HG03432 (cell line): ENCODE data around the gene FGFR2.
"Not testable (repeated sequence)": the region's sequence is repeated elsewhere in the genome, so short reads cannot be mapped to it uniquely, and the experiment has no call there.

ENCODE experiments used
- ATAC-seq: cut with Tn5 transposase; IDR thresholded peaks from one replicate; pipeline ENCODE4 v1.9.1; 2021; ENCODE audit warnings: mild to moderate bottlenecking, moderate library complexity; ENCODE audit not compliant: unreplicated experiment

Gene FGFR2

DNA sequence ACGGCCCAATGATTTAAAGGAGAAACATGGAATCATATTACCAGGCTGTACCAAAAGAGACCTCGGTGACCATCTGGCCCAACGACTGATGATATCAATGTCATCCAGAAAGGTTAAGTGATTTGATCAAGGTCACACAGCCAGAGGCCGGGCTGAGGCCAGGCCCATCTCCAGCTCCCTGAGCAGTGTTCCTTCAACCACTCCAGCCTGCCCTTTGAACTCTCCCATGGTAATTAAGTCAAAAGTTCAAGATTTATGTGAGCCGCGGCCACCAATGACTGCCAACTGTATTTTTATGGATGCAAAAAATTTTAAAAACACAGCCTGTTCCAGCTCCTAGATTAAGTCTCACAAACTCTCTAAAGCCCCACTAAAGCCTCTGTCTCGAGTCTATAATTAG lies 41.8 kb downstream of the FGFR2 start:
- no peak for ATAC-seq

GRCh38 chr10:121554916-121555315 lies 43.3 kb downstream of the FGFR2 start:
- ATAC-seq: not testable (repeated sequence)

GRCh38 chr10:121553511-121554264 lies 44.6 kb downstream of the FGFR2 start:
- ATAC-seq: no peak

DNA sequence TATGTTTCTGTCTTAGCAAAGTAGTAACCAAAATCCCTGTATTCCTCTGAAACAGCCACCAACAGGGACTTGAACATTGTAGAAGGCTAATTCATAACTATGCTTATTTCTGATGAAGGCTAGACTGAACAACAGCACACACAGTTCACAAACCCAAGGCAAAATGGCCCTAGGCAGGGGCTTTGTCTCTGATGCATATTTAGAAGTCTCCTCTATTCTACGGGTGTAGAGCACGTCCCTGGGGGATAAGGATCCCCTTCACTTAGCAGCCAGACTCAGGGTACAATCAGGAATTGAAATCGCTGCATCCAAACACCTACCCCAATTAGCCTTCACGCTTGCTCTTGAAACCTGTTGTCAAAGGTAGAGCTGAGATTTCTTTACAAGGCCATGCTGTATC lies 45.5 kb downstream of the FGFR2 start:
- ATAC-seq: no peak

DNA sequence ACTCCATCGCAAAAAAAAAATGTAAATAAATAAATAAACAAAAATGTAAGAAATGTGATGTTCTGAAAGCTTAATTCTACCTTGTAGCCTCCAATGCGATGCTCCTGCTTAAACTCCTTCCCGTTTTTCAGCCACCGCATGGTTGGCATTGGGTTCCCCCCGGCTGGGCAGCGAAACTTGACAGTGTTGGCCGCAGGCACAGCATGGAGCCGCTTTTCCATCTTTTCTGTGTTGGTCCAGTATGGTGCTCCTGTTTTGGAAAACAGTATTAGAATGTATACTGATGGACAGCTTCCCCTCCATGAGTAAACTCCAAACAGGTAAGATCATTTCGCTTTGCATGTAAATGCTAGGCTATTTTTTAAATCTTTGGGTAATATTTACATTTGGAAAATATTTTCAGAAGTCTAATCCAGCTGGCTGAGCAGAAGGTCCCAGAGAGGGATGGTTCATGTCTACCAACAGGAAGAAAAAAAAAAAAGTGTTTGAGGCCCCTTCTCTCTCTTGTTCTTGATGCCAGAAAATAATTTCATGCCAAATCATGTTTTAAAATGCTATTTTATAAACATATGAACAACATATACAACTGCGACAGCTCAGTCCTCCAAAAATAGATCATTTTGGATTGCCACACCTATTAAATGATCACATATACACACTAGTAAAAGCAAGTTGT lies 46.9 kb downstream of the FGFR2 start:
- no peak for ATAC-seq

DNA sequence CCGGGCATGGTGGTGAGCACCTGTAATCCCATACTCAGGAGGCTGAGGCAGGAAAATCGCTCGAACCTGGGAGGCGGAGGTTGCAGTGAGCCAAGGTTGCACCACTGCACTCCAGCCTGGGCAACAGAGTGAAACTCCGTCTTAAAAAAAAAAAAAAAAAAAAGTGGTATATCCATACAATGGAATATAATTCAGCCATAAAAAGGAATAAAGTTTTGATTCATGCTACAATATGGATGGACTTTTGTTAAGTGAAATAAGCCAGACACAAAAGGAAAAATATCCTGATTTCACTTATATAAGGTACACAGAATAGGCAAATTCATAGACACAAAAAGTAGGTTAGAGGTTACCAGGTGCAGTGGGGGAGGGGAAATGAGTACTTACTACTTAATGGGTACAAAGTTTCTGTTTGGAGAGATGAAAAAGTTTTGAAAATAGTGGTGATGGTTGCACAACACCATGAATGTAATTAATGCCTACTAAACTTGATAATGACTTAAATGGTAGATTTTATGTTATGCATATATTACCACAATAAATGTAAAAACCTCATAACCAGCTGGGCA lies 53.9 kb downstream of the FGFR2 start:
- no peak for ATAC-seq

DNA sequence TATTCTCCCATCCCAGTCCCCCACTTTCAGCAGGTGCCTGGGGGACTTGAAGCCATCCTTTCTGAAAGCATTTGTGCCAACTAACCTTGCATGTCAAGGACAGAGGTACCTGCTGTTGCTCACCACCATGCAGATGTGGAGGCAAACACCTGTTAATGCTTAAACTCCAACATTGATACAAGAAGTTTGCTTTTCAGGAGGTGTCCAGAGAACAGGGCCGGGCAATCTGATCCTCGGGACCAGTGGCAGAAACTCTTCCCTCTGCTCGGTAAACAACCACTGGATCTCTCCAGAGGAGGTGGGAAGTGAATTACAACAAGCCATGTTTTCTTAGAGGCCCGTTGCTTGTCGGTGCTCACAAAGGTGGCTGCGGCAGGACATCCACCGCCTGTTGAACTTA lies 54.7 kb downstream of the FGFR2 start:
- no peak for ATAC-seq

DNA sequence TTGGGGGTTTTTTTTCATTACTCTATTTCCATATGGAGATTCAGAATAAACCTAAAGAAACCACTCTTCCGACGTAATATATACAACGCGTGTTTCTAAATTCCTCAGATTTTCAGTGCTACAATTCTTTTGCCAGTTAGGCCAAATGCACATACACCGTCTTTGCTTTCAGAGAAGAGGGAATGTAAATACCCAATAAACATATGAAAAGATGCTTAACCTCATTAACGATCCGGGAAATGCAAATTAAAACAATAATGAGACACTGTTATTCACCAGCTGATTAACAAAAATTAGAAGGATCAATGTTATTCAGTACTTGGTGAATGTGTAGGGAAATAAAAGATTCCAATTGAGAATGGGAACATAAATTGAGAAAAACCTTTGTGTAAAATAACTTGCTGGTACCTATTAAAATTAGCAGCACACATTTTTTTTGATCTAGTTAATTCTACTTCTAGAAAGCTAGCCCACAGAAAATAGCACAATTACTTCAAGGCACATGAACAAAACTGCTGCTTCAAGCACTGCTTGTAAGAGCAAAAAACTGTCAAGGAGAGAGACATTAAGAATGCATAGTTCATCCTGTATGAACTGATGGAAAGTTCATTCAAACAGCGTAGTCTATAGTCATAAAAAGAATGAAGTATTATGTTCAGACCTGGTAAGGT lies 56.7 kb downstream of the FGFR2 start:
- no peak for ATAC-seq

- ATAC-seq: no peak
Measured at GRCh38 chr10:121540732-121541395, 57.4 kb downstream of the FGFR2 start.

- ATAC-seq: no peak
Measured at GRCh38 chr10:121539786-121540185, 58.5 kb downstream of the FGFR2 start.

GRCh38 chr10:121536310-121536913 lies 61.8 kb downstream of the FGFR2 start:
- no peak for ATAC-seq

DNA sequence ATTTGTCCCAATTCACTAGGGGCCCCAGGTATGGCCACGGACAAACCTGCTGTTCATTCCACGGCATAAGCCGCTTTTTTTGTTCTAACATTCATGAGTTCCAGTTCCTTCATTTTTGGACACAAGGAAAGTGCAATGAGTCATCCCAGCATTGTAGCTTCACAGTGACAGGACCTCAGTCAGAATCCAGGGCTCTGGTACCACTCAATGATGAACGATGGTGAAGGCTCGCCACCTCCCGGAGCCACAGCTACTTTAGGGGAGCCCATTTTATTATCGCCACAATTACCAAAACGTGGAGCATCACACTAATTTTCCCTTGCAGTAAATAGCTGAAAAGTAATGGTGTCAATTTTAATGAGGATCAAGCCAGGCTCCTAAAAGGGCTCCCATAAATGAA lies 62.9 kb downstream of the FGFR2 start:
- no peak for ATAC-seq

- no peak for ATAC-seq
Measured at GRCh38 chr10:121532292-121532864, 65.9 kb downstream of the FGFR2 start.

DNA sequence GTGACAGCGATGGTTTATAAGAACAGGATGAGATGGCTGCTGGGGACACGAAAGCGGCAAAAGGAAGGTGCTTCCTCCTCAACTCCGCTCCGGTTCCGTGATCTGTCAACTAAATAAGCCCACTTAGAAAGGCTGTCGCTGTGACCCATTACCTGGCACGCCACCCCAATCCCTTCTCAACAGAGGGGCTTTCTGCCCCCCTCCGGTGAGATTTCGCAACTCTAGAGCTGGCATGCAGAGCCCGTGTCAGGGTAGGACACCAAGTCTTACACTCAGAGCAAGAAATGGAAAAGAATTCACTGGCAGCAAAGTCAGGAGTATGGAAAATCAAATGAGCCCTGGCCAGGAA lies 66.4 kb downstream of the FGFR2 start:
- no peak for ATAC-seq

GRCh38 chr10:121531076-121531829 lies 67.0 kb downstream of the FGFR2 start:
- ATAC-seq: no peak

GRCh38 chr10:121530481-121531075 lies 67.7 kb downstream of the FGFR2 start:
- ATAC-seq: no peak

GRCh38 chr10:121527690-121528089 lies 70.6 kb downstream of the FGFR2 start:
- no peak for ATAC-seq

DNA sequence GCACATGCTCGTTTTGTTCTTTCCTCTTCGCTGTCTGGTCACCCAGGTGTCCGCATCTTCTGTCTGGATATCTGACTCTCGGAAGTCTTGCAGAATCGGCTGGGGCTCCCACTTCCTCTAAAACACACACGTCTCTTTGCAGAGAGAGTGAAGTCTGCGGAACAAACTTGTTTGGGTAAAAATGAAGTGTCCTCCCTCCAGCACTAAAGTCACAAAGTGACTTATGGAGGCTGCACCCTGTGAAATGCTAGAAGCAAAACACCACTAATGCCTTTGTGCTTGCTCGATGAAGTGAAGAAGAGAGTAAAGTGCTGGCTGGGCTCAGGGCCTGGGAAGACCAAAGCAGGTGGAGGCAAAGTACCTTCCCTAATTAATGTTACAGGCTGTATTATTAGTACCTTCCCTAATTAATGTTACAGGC lies 71.4 kb downstream of the FGFR2 start:
- ATAC-seq: no peak

DNA sequence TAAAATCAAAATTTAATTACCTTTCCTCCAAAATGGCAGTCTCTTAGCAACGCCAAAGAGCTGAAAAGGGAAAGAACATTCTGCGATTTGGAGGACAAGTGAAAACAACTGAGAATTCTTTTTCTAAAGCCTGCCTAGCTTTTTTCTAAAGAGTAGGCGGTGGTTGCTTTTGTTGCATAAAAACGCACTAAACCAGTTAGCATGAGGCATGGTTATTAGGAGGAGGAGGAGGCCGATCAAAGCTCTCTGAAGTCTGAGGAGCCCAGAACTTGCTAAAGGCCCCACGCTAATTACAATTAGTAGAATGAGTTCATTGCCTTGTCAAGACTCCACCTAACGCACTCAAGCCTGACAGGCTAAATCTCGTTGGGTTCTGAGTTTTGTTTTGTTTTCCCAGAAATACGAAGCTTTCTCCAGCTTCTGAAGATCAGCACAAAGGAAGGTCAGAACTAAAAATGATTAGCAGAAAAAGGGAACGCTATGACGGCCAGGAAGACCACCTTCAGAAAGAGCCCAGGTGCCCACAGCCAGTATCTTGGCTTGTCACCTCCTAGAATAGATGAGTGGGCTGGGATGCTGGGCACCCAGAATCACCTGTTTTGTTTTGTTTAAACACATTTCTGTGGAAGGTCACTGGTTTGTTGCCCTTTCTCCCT lies 72.0 kb downstream of the FGFR2 start:
- no peak for ATAC-seq
